OCI-LY7 (cell line): ENCODE results near the gene ATP1A3.
A peak's percentile ranks its signal among the peaks of the same experiment; 100 is the strongest.

Experiments used
- CTCF ChIP-seq: fragments of 200-600 bp; sonication (generic); conservative IDR thresholded peaks from 2 replicates; pipeline ENCODE4 v1.5.1; 2014; ENCODE audit warnings: mild to moderate bottlenecking, antibody characterized with exemption, low read length, moderate library complexity, mixed read lengths
- EZH2phosphoT487 ChIP-seq: fragments of 200-600 bp; sonication (generic); IDR thresholded peaks from 2 replicates; pipeline ENCODE4 v1.6.1; 2018; ENCODE audit warnings: low read depth, borderline replicate concordance, mild to moderate bottlenecking, mixed run types, antibody characterized with exemption, low read length, moderate library complexity, mixed read lengths

GRCh38 chr19:41928221-41928683 is 65.8 kb downstream of the ATP1A3 start, which contains the start of gene ERFL:
- TF ChIP-seq CTCF: peak; percentile 53
- no peak for TF ChIP-seq EZH2phosphoT487
